ENCODE measurements around the gene TMEM185B.

DNA sequence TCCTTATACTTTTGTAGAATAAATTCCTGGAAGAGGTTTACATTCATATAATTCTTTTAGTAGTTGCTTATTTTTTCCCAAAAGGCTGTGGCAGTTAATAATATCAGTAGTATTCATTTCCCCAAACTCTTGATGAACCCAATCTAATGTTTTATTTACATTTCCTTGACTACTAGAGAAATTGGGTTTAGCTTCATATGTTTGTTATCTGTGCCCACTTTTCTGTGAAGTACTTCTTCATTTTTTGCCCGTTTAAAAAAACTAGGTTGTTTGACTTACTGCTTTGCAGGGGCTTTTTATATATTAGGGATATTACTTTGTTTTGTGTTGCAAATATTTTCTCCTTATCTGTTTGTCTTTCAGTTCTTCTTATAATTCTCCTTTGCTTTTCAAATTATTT, 46.6 kb upstream of the TMEM185B start:
- TF ChIP-seq, protein P1, sequence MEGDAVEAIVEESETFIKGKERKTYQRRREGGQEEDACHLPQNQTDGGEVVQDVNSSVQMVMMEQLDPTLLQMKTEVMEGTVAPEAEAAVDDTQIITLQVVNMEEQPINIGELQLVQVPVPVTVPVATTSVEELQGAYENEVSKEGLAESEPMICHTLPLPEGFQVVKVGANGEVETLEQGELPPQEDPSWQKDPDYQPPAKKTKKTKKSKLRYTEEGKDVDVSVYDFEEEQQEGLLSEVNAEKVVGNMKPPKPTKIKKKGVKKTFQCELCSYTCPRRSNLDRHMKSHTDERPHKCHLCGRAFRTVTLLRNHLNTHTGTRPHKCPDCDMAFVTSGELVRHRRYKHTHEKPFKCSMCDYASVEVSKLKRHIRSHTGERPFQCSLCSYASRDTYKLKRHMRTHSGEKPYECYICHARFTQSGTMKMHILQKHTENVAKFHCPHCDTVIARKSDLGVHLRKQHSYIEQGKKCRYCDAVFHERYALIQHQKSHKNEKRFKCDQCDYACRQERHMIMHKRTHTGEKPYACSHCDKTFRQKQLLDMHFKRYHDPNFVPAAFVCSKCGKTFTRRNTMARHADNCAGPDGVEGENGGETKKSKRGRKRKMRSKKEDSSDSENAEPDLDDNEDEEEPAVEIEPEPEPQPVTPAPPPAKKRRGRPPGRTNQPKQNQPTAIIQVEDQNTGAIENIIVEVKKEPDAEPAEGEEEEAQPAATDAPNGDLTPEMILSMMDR (IDR thresholded peaks at IDR 0.05): no peak
- TF ChIP-seq POLR2A (IDR thresholded peaks at IDR 0.05): no peak

Measured in lower leg skin (tissue), 3 donors.